Breast epithelium (tissue), 4 donors: ENCODE measurements around the gene ME3. TPM values are rescaled to one million over a fixed set of nuclear protein-coding genes. Genes with fewer than 3 reads are reported as not detected.
"Not testable (repeated sequence)": the region's sequence is repeated elsewhere in the genome, so short reads cannot be mapped to it uniquely, and the experiment has no call there.

Experiments
- DNase-seq, 2 donors: peaks; one replicate each; pipeline ENCODE4 v3.0.0-alpha.2; 2019; ENCODE audit warnings: low spot score in 2 of 2
- H3K27ac ChIP-seq, 2 donors: fragments of 200-600 bp; sonication (generic) in 1 of 2; one replicate each; pipeline ENCODE4 v1.5.1; 2016 to 2019; ENCODE audit warnings: mild to moderate bottlenecking in 1 of 2
- H3K27me3 ChIP-seq, 2 donors: fragments of 200-600 bp; sonication (generic) in 1 of 2; one replicate each; pipeline versions ENCODE4 v1.5.1 to v1.6.0; 2017 to 2019; ENCODE audit warnings: control low read depth in 1 of 2, mild to moderate bottlenecking in 1 of 2
- H3K36me3 ChIP-seq: fragments of 200-600 bp; one replicate; pipeline ENCODE4 v1.5.1; 2019
- H3K4me1 ChIP-seq, 2 donors: fragments of 200-600 bp; sonication (generic); one replicate each; pipeline ENCODE4 v1.5.1; 2016 to 2019; ENCODE audit warnings: control low read depth in 1 of 2
- H3K4me3 ChIP-seq, 3 donors: fragments of 200-600 bp; sonication (generic); 1 replicate in 2 of 3; 2 replicates in 1 of 3; pipeline ENCODE4 v1.5.1; 2016 to 2019; ENCODE audit warnings: mild to moderate bottlenecking in 3 of 3, moderate library complexity in 2 of 3
- H3K9me3 ChIP-seq, 2 donors: fragments of 200-600 bp; sonication (generic) in 1 of 2; one replicate each; pipeline ENCODE4 v1.5.1; 2016 to 2019; ENCODE audit warnings: control low read depth in 1 of 2
- CTCF ChIP-seq, 3 donors: fragments of 450-650 bp; IDR thresholded peaks; one replicate each; pipeline ENCODE4 v1.5.1; 2016 to 2017; ENCODE audit warnings: antibody characterized with exemption in 3 of 3, mild to moderate bottlenecking in 3 of 3, moderate library complexity in 3 of 3
- POLR2A ChIP-seq: fragments of 450-650 bp; IDR thresholded peaks from one replicate; pipeline ENCODE4 v1.6.1; 2016; ENCODE audit warnings: antibody characterized with exemption, mild to moderate bottlenecking, moderate library complexity
- POLR2AphosphoS5 ChIP-seq, 3 donors: sonication (generic); formaldehyde crosslinking; IDR thresholded peaks; one replicate each; pipeline ENCODE4 v1.6.1; 2017; ENCODE audit warnings: antibody characterized with exemption in 3 of 3
- intact Hi-C: fragments of 100-400 bp; cut with DNase I; formaldehyde crosslinking; loops from one replicate; pipeline ENCODE4 v1.15.1; 2023; ENCODE audit warnings: low total_unique reads
- total RNA-seq, 3 donors: library from RNA; depleted of rRNA; stranded (reverse); fragments of >200 nt; gene quantifications; one replicate each; pipeline ENCODE4 v1.1.0, GENCODE V29; 2016

Gene ME3
- total RNA-seq, 3 donors from 2014 or later: 53.0 to 68.5 (median 56.3) TPM

GRCh38 chr11:86620891-86621521 is 51.4 kb downstream of the ME3 start:
- intact Hi-C loops: no loop called here
- TF ChIP-seq POLR2A: no peak
- no peak for TF ChIP-seq POLR2AphosphoS5 (IDR thresholded peaks at IDR 0.05)
- TF ChIP-seq CTCF (IDR thresholded peaks at IDR 0.05): no peak
- Histone ChIP-seq H3K4me1 (peaks cover 0 to 2% of the 10 kb centered on the region in 2 donors), H3K9me3 (no peaks in the 10 kb centered on the region), H3K4me3 (no peak overlapping the region), H3K27ac (peak overlapping the region; percentile 61 to 66), H3K36me3 (no peaks in the 10 kb centered on the region), H3K27me3 (no peaks in the 10 kb centered on the region)
- DNase-seq: peak in 1 of 2 donors; percentile 33

GRCh38 chr11:86619428-86619827 is 53.0 kb downstream of the ME3 start:
- H3K27ac ChIP-seq, H3K36me3 ChIP-seq, H3K27me3 ChIP-seq, intact Hi-C loops, H3K4me3 ChIP-seq, DNase-seq, H3K4me1 ChIP-seq, H3K9me3 ChIP-seq: not testable (repeated sequence)

- H3K4me1 ChIP-seq: peaks cover 0 to 2% of the 10 kb centered on the region in 2 donors
- no peak overlapping the region for H3K4me3 ChIP-seq
- no peak for TF ChIP-seq POLR2A
- H3K36me3 ChIP-seq: no peaks in the 10 kb centered on the region
- no peak for DNase-seq
- intact Hi-C loops: no loop called here
- H3K27ac ChIP-seq: peak overlapping the region; percentile 4 to 33
- no peaks in the 10 kb centered on the region for H3K27me3 ChIP-seq
- no peaks in the 10 kb centered on the region for H3K9me3 ChIP-seq
Observed at GRCh38 chr11:86617502-86617901, 54.9 kb downstream of the ME3 start.

GRCh38 chr11:86615487-86615886 is 56.9 kb downstream of the ME3 start:
- Histone ChIP-seq H3K27me3 (no peaks in the 10 kb centered on the region), H3K36me3 (no peaks in the 10 kb centered on the region), H3K4me1 (peaks cover 0 to under 1% of the 10 kb centered on the region in 2 donors), H3K27ac (no peak overlapping the region), H3K9me3 (no peaks in the 10 kb centered on the region), H3K4me3 (no peak overlapping the region)
- intact Hi-C loops: no loop called here
- TF ChIP-seq CTCF (IDR thresholded peaks at IDR 0.05): no peak
- no peak for TF ChIP-seq POLR2A
- no peak for TF ChIP-seq POLR2AphosphoS5 (IDR thresholded peaks at IDR 0.05)
- no peak for DNase-seq

GRCh38 chr11:86610559-86611341 is 61.7 kb downstream of the ME3 start:
- Histone ChIP-seq H3K9me3 (no peaks in the 10 kb centered on the region), H3K36me3 (no peaks in the 10 kb centered on the region), H3K4me3 (no peak overlapping the region), H3K27me3 (no peaks in the 10 kb centered on the region), H3K27ac (no peak overlapping the region), H3K4me1 (no peaks in the 10 kb centered on the region)
- TF ChIP-seq CTCF (IDR thresholded peaks at IDR 0.05) (no peak), POLR2AphosphoS5 (IDR thresholded peaks at IDR 0.05) (no peak), POLR2A (no peak)
- DNase-seq: no peak
- intact Hi-C loops: no loop called here

- H3K27ac ChIP-seq: peak overlapping the region in 1 of 2 donors; percentile 49
- TF ChIP-seq POLR2AphosphoS5 (IDR thresholded peaks at IDR 0.05): peak in 2 of 3 donors; percentile 30 to 79
- no peak for TF ChIP-seq POLR2A
- peak; percentile 79 to 90 (median 85) for TF ChIP-seq CTCF (IDR thresholded peaks at IDR 0.05)
- no peaks in the 10 kb centered on the region for H3K27me3 ChIP-seq
- intact Hi-C loops: no loop called here
- DNase-seq: peak; percentile 67 to 73
- H3K36me3 ChIP-seq: no peaks in the 10 kb centered on the region
- H3K9me3 ChIP-seq: no peaks in the 10 kb centered on the region
- H3K4me3 ChIP-seq: no peak overlapping the region
- no peaks in the 10 kb centered on the region for H3K4me1 ChIP-seq
Observed at GRCh38 chr11:86608251-86608799, 64.1 kb downstream of the ME3 start.
